ENCODE measurements around the gene RGS9.
"Not testable (repeated sequence)": the region's sequence is repeated elsewhere in the genome, so short reads cannot be mapped to it uniquely, and the experiment has no call there.

The RGS9 gene

GRCh38 chr17:65137021-65137939 is at the start of gene RGS9:
Gene RGS9, plus strand, starts transcription at chr17:65137370. Its CDS starts 171 bp downstream, at chr17:65137541.
- FAIRE-seq = no peak
- peak; percentile 37 for DNase-seq (ENCODE audit: low spot score)

GRCh38 chr17:65088621-65089360 is 48.4 kb upstream of the RGS9 start:
- DNase-seq (ENCODE audit: low spot score) (no peak), FAIRE-seq (no peak)

GRCh38 chr17:65092262-65092661 is 44.9 kb upstream of the RGS9 start:
- no peak for DNase-seq (ENCODE audit: low spot score)
- FAIRE-seq = no peak

GRCh38 chr17:65092721-65093356 is 44.3 kb upstream of the RGS9 start:
- not testable (repeated sequence) for FAIRE-seq; DNase-seq (ENCODE audit: low spot score)

GRCh38 chr17:65093930-65094329 is 43.2 kb upstream of the RGS9 start:
- FAIRE-seq = no peak
- no peak for DNase-seq (ENCODE audit: low spot score)

GRCh38 chr17:65095465-65095864 is 41.7 kb upstream of the RGS9 start:
- DNase-seq (ENCODE audit: low spot score) = no peak
- FAIRE-seq = no peak

GRCh38 chr17:65096382-65096781 is 40.8 kb upstream of the RGS9 start:
- not testable (repeated sequence) for FAIRE-seq; DNase-seq (ENCODE audit: low spot score)

GRCh38 chr17:65097110-65097509 is 40.1 kb upstream of the RGS9 start:
- DNase-seq (ENCODE audit: low spot score) (no peak), FAIRE-seq (no peak)

- no peak for FAIRE-seq
- no peak for DNase-seq (ENCODE audit: low spot score)
Measured at GRCh38 chr17:65099475-65099874, 37.7 kb upstream of the RGS9 start.

- peak; percentile 96 for DNase-seq (ENCODE audit: low spot score)
- FAIRE-seq = peak; percentile 95
Measured at GRCh38 chr17:65099941-65100315, 37.2 kb upstream of the RGS9 start.

GRCh38 chr17:65100316-65101140 is 36.6 kb upstream of the RGS9 start:
- DNase-seq (ENCODE audit: low spot score) (peak; percentile 27), FAIRE-seq (no peak)

GRCh38 chr17:65101371-65101770 is 35.8 kb upstream of the RGS9 start:
- DNase-seq (ENCODE audit: low spot score) = no peak
- FAIRE-seq = no peak

GRCh38 chr17:65102235-65102634 is 34.9 kb upstream of the RGS9 start:
- no peak for FAIRE-seq

GRCh38 chr17:65102788-65103187 is 34.4 kb upstream of the RGS9 start:
- DNase-seq (ENCODE audit: low spot score) = peak; percentile 70
- peak; percentile 71 for FAIRE-seq

More at GRCh38 chr17:65102235-65102634, 34.9 kb upstream of the RGS9 start:
- no peak for DNase-seq (ENCODE audit: low spot score)

- DNase-seq (ENCODE audit: low spot score) (no peak), FAIRE-seq (no peak)
Measured at GRCh38 chr17:65103431-65103830, 33.7 kb upstream of the RGS9 start.

- DNase-seq (ENCODE audit: low spot score) (peak; percentile 75), FAIRE-seq (peak; percentile 63)
Measured at GRCh38 chr17:65103896-65104295, 33.3 kb upstream of the RGS9 start.

GRCh38 chr17:65104541-65104940 is 32.6 kb upstream of the RGS9 start:
- DNase-seq (ENCODE audit: low spot score) = no peak
- FAIRE-seq = no peak

- no peak for FAIRE-seq
- no peak for DNase-seq (ENCODE audit: low spot score)
Measured at GRCh38 chr17:65104973-65105372, 32.2 kb upstream of the RGS9 start.

GRCh38 chr17:65108152-65108551 is 29.0 kb upstream of the RGS9 start:
- DNase-seq (ENCODE audit: low spot score) = no peak

GRCh38 chr17:65109543-65109942 is 27.6 kb upstream of the RGS9 start:
- no peak for DNase-seq (ENCODE audit: low spot score)
- FAIRE-seq = no peak

More at GRCh38 chr17:65108152-65108551, 29.0 kb upstream of the RGS9 start:
- FAIRE-seq = no peak
